HG02981 (cell line): Measurements from ENCODE around the gene SERHL2.
A peak's percentile ranks its signal among the peaks of the same experiment; 100 is the strongest.
"Not testable (repeated sequence)": the region's sequence is repeated elsewhere in the genome, so short reads cannot be mapped to it uniquely, and the experiment has no call there.

Experiments used
- ATAC-seq: cut with Tn5 transposase; IDR thresholded peaks from one replicate; pipeline ENCODE4 v1.9.1; 2021; ENCODE audit warnings: mild to moderate bottlenecking, moderate library complexity; ENCODE audit not compliant: unreplicated experiment

SERHL2 gene, protein sequence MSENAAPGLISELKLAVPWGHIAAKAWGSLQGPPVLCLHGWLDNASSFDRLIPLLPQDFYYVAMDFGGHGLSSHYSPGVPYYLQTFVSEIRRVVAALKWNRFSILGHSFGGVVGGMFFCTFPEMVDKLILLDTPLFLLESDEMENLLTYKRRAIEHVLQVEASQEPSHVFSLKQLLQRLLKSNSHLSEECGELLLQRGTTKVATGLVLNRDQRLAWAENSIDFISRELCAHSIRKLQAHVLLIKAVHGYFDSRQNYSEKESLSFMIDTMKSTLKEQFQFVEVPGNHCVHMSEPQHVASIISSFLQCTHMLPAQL

DNA sequence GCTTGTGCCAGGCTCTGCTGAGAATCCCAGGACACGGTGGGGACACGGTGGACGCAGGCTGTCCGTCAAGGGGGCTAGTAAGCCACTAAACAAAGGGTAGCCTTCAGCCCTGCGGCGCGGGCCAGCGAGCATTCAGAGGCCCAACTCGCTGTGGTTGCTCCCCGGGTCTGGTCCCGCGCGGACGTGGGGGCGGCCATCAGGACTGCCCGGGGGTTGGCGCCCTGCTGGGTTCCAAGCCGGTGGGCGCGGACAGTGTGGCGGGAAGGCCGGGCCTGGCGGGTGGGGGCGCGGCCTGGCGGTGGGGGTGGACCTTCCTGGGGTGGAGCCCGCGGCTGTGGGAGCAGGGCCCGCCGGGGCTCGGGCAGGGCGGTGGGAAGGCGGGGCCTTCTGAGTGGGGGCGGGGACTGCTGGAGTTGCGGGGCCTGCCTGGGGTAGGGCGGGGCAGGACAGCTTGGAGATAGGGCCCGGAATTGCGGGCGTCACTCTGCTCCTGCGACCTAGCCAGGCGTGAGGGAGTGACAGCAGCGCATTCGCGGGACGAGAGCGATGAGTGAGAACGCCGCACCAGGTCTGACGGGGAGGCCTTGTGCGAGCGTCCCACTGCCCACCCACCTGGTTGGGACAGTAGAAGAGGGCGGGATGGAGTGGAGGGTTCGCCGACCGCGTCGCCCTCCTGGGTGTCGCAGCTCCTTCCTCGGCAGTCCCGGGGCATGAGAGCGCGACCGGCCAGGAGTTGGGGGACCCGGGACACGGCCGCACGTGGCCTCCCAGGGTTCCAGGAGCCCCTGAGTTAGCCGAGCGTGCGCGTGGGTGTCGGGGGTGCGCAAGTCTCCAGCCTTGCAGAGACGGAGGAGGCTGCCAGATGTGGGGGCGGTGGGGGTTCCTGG is at the start of gene SERHL2:
SERHL2 (plus strand) TSS at position 482 of the 887 bp plus-strand sequence; CDS start at position 547, 65 bp downstream.
- peak; percentile 66 for ATAC-seq

DNA sequence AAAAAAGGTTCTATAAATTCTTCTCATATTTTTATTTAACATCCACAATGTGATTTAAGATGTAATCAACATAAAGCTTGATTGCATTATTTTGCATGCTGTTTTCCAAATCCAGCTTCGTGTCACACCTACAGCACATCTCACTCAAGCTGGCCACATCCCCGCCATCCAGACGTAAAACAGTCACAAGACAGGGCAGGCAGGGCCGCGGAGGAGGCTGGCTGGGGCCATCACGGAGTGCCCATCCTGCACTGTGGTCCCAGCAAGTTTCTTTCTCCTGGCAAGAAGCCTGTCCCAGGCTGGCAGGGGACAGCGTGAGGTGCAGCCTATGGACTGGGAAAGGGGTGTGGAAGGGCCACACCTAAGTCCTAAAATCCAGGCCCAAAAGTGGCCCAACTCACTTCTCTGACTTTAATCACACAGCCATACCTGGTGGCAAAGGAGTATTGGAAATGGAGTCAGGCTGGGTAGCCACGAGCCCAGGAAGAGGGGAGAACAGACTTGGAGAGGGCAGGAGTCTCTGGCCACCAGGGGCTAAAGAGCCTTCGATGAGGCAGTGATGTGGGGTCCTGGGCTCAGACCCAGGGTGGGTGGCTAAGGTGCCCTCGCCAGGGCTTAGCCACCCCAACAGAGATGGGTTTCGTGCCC is 45.3 kb upstream of the SERHL2 start:
- not testable (repeated sequence) for ATAC-seq

DNA sequence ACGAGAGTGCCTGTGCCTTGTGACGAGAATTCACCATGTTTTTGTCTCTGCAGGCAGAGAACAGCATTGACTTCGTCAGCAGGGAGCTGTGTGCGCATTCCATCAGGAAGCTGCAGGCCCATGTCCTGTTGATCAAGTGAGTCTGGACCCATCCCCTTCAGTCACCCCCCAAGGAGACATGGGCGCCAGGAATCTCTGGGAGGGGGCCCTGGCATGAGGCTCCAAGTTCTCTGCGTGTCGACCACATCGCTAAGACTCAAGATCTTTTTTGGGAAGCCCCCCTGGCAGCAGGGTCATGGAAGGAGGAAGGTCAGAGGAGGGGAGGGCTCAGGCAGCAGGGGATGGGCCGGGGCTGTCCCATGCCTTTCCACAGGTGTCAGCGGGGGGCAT is 44.8 kb upstream of the SERHL2 start:
- not testable (repeated sequence) for ATAC-seq

DNA sequence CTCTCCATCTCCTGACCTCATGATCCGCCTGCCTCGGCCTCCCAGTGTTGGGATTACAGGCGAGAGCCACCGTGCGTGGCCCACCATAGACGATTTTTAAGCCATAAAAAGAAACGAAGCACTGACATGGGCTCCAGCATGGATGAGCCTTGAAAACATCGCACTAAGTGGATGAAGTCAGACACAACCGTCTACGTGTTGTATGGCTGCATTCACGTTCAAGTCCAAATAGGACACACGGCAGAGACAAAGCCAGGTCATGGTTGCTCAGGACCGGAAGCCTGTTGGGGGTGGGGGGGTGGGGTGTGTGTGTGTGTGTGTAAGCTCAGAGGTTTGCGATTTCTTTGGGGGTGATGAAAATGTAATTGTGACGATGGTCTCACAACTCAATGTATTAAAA is 44.2 kb upstream of the SERHL2 start:
- no peak for ATAC-seq

DNA sequence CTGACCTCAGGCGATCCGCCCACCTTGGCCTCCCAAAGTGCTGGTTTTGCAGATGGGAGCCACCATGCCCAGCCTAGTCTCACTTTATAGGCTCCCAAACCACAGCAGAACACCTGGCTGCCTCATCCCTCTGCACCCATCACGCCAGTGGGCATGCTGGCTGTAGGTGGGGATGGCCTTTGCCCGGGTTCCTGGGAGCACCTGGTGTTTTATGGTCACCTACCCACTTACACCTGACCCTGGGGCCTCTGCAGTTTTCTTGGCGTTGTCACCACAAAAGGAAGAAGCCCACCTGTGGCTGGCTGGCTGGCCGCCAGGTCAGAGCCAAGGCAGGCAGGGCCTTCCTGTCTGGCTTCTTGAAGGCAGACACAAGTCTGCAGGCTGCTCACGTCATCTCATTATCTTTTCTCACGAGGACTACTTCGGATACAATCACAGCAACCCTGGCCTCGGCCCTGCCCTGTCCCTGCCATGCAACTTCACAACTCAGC is 42.3 kb upstream of the SERHL2 start:
- ATAC-seq: no peak

DNA sequence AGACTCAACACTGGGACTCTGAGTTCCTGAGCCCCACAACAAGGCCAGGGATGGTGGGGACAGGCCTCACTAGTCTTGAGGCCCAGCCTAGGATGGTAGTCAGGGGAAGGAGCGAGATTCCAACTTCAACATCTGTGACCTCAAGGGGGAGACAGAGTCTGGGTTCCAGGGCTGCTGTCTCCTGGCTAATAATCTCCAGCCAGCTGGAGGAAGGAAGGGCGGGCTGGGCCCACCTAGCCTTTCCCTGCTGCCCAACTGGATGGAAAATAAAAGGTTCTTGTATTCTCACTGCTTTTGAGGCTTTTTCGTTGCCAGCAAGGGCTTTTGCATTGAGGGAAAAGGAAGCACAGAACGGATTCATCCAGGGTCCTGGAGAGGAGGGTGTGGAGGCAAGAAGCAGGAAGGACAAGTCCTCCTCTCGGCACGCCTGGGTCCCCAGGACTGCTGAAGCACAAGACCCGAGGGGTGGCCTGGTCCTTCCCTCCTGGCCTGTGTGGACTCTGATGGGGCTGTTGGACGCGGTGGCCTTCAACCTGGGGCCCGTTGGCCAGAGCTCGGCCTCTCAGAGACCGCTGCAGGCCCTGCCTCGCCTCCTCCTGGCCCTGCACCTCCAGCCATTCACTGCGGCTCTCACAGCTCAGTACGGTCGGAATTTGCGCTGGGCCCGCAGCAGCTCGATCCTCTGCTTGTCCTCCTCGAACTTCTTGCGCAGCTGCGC is 41.3 kb upstream of the SERHL2 start:
- not testable (repeated sequence) for ATAC-seq

DNA sequence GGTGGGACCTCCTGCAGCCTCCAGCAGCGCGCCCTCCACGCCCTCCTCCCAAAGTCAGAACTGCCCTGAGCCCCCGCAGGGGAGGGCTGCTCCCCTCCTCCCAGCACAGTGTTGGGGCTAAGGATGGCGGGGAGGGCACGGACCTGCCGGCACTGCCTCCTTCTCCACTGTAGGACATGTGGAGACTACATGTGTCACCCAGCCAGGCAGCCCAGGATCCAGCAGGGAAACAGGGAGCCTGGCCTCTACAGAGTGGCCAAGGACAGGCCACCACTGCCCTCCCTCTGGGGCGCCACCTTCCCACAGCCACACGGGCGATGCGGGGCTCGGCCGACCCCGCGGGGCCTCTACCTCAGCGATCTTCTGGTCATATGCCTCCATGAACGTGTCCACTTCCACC is 39.4 kb upstream of the SERHL2 start:
- ATAC-seq: not testable (repeated sequence)

DNA sequence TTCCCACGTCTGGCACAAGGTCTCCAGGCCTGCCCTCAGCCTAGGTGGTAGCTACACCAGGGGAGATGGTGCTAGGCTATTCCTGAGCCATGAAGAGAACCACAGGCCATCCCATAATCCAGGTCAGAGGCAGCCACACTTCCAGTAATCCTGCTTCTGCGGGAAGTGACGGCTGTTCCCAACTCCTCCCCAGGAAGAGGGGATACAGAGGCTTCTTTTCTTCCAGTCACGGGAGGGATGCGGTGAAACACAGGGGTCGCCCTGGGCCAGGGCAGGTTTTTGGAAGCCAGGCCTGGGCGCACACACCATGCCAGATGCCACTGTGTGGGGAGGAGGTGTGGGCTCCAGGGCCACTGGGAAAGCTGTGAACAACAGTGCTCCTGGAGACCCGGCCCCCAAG is 38.5 kb upstream of the SERHL2 start:
- not testable (repeated sequence) for ATAC-seq

DNA sequence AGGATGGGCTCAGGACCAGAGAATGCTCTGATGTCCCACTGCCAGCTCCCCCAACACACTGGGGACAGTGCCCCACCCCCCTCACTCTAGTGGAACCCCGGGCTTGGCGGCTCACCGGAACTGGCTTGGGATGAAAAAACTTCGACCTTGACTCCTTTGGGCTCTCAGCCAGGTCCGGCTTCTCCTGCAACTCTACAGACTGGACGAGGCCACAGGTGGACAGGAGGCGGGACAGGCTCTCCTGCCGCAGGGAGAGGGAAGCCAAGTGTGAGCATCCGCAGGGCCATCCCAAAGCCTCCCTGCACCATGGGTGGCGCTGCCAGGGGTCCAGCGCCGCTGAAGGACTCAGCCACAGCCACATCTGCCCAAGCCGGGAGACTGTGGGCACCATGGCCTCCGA is 37.9 kb upstream of the SERHL2 start:
- no peak for ATAC-seq

DNA sequence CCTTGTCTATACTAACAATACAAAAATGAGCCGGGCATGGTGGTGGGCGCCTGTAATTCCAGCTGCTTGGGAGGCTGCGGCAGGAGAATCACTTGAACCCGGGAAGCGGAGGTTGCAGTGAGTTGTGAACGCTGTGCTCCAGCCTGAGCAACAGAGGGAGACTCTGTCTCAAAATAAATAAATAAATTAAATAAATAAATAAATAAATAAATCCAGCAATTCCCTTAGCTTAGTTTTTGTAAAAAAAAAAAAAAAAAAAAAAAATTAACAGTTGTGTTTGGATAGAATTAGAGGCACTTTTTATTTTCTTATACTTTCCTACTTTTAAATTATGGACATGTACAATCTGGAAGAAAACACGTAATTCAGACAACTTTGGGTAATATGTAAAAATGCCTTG is 36.7 kb upstream of the SERHL2 start:
- not testable (repeated sequence) for ATAC-seq

DNA sequence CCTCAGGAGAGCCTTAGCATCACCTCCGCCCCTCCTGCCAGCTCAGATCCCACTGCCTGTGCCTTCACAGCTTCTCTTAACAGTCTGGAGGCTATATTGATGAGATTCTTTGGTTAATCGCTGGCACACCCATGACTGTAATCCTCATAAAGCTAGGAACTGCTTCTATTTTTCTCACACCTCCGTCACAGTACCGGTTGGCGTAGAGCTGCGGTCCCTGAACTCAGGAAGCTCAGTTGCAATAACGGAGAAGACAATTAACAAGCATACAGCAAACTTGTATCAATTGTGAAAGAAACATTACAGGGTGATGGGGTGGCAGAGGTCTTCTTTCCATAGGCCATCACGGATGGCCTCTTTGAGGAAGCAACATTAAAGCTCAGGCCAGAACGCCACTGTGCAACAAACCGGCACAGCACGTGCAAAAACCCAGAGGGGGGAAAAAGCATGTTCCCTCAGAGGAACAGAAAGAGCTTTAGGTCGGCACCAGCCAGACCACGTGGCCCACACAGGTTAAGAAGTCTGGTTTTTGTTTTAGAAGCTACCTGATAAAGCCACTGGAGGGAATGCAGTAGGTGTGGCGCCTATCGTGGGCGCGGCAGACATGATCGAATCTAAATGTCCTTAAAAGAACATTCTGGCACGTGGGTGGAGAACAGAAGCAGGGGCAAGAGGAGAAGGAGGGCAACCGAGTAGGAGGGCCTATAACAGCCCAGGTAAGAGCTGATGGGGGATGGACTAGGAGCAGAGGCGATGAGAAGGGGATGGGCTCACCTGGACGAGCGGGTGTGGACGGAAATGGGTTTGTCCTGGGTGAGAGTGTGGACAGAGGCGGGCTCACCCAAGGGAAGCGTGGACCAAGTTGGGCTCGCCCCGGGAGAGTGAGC is 34.9 kb upstream of the SERHL2 start:
- peak; percentile 16 for ATAC-seq

DNA sequence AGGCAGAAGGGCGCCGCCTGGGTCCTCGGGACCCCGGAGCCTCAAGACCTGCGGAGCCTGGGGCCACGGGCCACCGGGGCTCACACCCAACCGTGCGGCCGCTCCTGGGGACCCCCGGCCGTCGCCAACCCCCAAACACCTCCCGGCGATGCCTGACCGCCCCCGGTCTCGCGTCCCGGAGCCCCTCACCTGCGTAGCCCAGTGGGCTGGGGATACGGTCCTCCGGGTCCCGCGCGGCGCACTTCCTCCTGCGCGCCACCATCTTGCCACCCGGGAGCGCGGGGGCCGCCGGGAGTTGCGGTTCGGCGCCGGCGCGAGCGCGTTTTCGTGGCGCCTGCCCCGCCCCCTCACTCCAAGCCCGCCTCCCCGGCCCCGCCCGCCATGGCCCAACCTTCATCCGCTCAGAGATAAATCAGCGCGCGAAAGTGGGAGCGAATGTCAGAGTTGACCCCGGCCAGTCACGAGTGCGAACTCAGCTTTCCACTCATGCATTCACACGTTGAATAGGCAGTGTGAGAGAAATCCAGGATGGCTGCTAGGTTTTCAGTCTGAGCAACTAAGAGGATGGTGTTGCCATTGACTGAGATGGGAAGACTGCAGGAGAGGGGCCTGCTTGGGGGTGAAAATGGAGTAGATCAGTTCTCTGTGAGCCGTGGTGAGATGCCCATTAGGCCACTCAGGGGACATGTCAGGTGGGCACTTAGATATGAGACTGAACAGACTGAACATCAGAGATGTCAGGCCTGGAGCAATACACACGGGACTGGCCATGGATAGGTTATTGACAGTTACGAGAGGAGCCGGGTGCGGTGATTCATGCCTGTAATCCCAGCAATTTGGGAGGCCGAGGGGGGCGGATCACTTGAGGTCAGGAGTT is 34.0 kb upstream of the SERHL2 start, which contains the start of gene RRP7A:
RRP7A (minus strand) TSS at position 272 of the 877 bp plus-strand sequence; CDS start at position 262, 10 bp downstream.
- peak; percentile 63 for ATAC-seq

DNA sequence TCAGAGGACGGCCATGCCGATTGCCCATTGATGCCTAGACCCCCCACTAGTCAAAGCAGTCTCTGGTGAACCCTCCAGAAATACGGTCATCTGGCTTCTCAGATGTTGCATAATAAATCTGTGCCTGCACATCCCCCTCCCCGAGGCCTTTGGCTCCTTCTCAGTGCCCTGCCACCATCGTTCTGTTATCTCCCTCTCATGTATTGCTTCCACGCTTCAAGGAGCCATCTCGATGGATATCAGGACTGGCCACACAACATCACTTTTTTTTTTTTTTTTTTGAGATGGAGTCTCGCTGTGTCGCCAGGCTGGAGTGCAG is 32.6 kb upstream of the SERHL2 start:
- no peak for ATAC-seq

DNA sequence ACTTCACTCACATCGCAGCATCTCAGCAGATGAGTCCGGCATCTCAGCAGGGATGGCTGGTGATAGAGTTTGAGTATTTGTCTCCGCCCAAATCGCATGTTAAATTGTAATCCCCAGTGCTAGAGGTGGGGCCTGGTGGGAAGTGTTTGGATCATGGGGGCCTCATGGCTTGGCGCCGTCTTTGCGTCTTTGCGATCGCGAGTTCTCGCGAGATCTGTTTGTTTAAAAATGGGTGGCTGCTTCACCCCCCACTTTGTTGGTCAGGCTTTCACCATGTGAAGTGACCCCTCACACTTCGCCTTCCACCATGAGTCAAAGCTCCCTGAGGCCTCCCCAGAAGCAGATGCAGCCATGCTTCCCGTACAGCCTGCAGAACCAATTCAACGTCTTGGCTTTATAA is 31.2 kb upstream of the SERHL2 start:
- ATAC-seq: no peak

DNA sequence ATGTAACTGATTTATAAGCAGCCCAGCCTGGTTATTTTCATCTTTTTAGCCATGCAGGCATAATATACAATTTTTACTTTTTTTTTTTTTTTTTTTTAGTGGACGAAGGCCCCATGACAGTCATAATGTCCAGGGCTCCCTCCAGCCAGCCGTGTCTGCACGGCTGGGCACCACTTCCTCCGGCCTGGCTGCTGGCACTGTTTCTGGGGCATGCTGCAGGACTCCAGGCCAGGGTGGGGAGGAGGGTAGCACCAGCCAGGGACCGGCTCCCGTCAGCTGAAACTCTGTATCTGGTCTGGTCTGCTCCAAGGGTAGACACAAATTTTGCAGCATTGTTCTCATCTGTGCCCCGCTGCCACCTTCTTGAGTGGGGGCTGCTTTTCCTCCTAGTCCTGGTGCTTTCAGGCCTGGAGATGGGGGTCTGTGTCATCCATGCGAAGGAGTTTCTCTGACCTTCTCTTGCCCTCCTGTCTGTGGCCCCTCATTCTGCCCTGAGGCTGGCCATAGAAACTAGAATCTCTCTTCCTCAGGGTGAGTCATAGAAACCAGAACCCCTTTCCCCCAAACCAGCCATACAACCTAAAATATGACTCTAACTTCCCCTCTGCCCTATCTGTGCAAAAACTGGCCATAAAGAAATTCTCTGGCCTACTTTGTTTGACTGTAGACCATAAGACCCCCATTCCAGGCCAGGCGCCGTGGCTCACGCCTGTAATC is 25.0 kb upstream of the SERHL2 start:
- ATAC-seq: no peak

DNA sequence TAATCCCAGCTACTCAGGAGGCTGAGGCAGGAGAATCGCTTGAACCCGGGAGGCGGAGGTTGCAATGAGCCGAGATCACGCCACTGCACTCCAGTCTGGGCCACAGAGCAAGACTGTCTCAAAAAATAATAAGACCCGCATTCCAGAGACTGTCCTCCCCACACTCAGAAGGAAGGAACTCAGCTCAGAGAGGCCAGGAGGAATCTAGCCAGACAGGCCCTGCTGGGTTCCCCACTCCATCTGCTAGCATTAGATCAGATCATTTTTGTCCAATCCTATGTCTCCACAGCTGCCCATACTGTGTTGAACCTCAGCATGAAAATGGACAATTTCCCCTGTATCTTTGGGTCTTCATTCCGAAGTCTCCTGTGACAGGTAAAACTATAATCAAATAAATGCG is 24.3 kb upstream of the SERHL2 start:
- ATAC-seq: not testable (repeated sequence)

DNA sequence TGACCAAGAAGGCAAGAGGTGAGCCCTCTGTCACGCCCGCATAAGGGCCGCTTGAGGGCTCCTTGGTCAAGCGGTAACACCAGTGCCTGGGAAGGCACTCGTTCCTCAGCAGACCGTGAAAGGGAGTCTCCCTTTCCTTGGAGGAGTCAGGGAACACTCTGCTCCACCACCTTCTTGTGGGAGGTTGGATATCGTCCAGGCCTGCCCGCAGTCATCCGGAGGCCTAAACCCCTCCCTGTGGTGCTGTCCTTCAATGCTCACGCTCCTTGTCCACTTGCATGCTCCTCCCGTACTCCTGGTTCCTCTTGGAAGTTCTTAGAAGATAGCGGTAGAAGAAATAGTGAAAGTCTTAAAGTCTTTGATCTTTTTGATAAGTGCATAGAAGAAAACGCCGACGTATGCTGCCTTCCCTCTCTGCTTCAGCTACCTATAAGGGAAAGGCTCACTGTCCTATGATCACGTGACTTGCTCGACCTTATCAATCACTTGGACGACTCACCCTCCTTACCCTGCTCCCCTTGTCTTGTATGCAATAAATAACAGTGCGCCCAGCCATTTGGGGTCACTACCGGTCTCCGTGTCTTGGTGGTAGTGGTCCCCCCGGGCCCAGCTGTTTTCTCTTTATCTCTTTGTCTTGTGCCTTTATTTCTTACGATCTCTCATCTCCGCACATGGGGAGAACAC is 22.2 kb upstream of the SERHL2 start:
- not testable (repeated sequence) for ATAC-seq

DNA sequence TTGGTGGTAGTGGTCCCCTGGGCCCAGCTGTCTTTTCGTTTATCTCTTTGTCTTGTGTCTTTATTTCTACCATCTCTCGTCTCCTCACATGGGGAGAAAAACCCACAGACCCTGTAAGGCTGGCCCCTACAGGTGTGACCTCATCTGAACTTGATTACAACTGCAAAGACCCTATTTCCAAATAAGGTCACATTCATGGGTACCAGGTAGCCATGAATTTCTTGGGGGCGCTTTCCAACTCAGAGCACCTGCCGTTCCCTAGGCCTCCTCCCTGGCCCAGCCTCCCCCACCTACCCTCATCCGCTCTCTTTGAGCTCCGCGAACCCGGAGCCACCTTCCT is 20.1 kb upstream of the SERHL2 start:
- no peak for ATAC-seq
